Mesothelial cell of epicardium (in vitro differentiated cells): ENCODE data around the gene ZFP62. TPM values are rescaled to one million over a fixed set of nuclear protein-coding genes. Genes with fewer than 3 reads are reported as not detected.

ENCODE experiments used
- DNase-seq, 2 experiments: peaks; one replicate each; pipeline ENCODE4 v3.0.0; 2021; ENCODE audit warnings: low spot score in 2 of 2; ENCODE audit not compliant: unreplicated experiment in 2 of 2
- H3K27ac Mint-ChIP-seq: 2 replicates; pipeline ENCODE4 v1.8.0; 2021; ENCODE audit warnings: mixed read lengths
- H3K27me3 Mint-ChIP-seq: 2 replicates; pipeline ENCODE4 v1.8.0; 2021; ENCODE audit warnings: low read depth, mixed read lengths
- H3K36me3 Mint-ChIP-seq: 2 replicates; pipeline ENCODE4 v1.8.0; 2021; ENCODE audit warnings: mixed read lengths
- H3K4me1 Mint-ChIP-seq: 2 replicates; pipeline ENCODE4 v1.8.0; 2021; ENCODE audit warnings: mixed read lengths
- H3K4me3 Mint-ChIP-seq: 2 replicates; pipeline ENCODE4 v1.8.0; 2021; ENCODE audit warnings: mild to moderate bottlenecking, moderate library complexity, mixed read lengths
- H3K9me3 Mint-ChIP-seq: 2 replicates; pipeline ENCODE4 v1.8.0; 2021; ENCODE audit warnings: mixed read lengths
- total RNA-seq: library from RNA; stranded (reverse); gene quantifications from 3 replicates; pipeline ENCODE4 v1.2.1, GENCODE V29; 2021
- TF ChIP-seq, protein P1 (sequence below): fragments of 200-600 bp; sonication (generic); IDR thresholded peaks from one replicate; pipeline ENCODE4 v1.5.0; 2021; ENCODE audit warnings: antibody characterized with exemption; ENCODE audit not compliant: unreplicated experiment

Gene ZFP62
- total RNA-seq, 1 donor from 2014 or later: 48.9 TPM

DNA sequence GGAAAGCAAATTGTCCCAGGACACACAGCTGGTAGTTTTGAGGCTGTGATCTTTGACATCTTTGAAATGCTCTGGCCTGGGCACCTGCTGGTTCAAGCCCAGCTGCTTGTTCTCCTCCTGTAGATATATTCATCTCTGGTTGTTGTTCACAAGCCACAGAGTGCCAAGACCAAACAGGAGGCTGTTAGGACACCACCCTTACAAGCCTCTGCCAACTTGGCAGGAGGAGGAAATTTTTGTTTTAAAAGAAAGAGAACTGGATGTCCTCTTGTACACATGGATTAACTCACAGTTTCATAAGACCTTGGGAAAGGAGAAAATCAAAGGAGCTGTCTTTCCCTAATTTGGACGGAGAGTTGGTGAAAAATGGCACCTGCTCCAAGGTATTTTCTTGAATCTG is 8.5 kb upstream of the ZFP62 start:
- TF ChIP-seq, protein P1, sequence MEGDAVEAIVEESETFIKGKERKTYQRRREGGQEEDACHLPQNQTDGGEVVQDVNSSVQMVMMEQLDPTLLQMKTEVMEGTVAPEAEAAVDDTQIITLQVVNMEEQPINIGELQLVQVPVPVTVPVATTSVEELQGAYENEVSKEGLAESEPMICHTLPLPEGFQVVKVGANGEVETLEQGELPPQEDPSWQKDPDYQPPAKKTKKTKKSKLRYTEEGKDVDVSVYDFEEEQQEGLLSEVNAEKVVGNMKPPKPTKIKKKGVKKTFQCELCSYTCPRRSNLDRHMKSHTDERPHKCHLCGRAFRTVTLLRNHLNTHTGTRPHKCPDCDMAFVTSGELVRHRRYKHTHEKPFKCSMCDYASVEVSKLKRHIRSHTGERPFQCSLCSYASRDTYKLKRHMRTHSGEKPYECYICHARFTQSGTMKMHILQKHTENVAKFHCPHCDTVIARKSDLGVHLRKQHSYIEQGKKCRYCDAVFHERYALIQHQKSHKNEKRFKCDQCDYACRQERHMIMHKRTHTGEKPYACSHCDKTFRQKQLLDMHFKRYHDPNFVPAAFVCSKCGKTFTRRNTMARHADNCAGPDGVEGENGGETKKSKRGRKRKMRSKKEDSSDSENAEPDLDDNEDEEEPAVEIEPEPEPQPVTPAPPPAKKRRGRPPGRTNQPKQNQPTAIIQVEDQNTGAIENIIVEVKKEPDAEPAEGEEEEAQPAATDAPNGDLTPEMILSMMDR: no peak
- Mint-ChIP-seq H3K27me3 (peaks cover 4% of the 10 kb centered on the region), H3K4me3 (no peak overlapping the region), H3K4me1 (no peaks in the 10 kb centered on the region), H3K9me3 (no peaks in the 10 kb centered on the region), H3K27ac (no peak overlapping the region), H3K36me3 (no peaks in the 10 kb centered on the region)
- DNase-seq: no peak

DNA sequence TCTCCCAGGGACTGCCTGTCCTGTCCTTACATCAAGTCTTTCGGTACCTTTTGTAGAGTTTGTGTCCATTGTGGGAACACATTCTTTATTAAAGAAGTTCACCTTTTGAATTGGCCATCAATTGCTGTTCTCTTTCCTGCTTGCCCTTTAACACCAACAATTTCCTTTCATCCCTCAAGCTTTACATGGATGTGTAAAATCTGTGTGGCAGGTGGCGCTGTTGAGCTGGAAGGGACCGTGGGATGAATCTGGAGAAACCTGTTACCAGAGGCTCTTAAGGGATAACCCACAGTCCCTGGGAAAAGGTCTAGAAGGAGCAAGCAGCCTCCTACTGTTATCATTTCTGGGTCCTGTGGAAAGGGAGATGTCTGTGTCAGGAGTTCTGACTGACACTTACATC is 7.9 kb upstream of the ZFP62 start:
- H3K9me3 Mint-ChIP-seq: no peaks in the 10 kb centered on the region
- H3K27ac Mint-ChIP-seq: no peak overlapping the region
- no peak overlapping the region for H3K4me3 Mint-ChIP-seq
- no peaks in the 10 kb centered on the region for H3K36me3 Mint-ChIP-seq
- DNase-seq: peak; percentile 59 to 87
- TF ChIP-seq, protein P1: peak; percentile 68
- peaks cover 4% of the 10 kb centered on the region for H3K27me3 Mint-ChIP-seq
- no peaks in the 10 kb centered on the region for H3K4me1 Mint-ChIP-seq

DNA sequence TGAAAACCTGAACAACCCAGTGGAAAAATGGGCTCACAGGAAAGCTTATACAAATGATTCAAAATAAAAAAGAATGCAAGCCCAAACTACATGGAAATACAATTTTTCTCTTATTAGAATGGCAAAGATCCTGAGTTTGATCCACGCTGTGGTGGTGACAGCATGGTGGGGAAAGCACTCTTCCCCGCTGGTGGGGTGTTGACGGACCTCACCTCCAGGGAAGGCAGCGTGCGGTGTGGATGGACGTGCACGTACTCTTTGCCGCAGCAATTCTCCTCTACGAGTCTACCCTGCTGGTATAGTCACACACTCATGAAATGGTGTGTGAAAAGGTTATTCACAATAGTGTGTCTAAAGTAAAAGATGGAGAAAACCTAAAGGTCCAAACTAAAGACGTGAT is 5.9 kb upstream of the ZFP62 start:
- no peak overlapping the region for H3K4me3 Mint-ChIP-seq
- no peaks in the 10 kb centered on the region for H3K4me1 Mint-ChIP-seq
- no peak for DNase-seq
- peaks cover 4% of the 10 kb centered on the region for H3K27me3 Mint-ChIP-seq
- TF ChIP-seq, protein P1: no peak
- no peaks in the 10 kb centered on the region for H3K36me3 Mint-ChIP-seq
- no peak overlapping the region for H3K27ac Mint-ChIP-seq
- no peaks in the 10 kb centered on the region for H3K9me3 Mint-ChIP-seq

DNA sequence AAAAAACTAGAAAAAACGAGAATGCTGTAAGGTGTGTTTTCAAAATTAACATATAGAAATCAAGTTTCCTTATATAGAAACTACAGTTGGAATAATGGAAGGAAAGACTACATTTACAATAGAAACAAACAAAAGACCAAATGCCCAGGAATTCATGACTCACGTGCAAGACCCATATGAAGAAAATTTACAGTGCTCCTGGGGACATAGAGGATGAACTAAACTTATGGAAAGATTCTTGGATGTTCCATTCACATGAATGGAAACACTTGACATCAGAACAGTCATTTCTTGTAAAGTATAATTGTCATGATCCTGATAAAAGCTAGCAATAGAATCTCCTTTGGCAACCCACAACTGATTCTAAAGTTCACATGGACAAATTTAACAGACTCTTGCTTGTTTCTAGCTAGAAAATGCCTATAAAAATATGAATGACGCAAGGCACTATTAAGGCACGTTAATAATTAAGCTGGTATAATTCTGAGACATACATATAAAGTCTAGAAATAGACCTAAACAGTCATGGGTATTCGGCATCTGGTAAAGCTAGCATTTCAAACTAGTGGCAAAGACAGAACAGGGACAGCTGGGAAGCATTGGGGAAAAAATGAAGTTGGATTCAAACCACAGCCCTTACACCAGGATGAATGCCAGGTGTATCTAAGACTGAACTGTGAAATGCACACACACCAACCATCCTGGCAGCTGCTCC is 5.1 kb upstream of the ZFP62 start:
- TF ChIP-seq, protein P1: no peak
- Mint-ChIP-seq H3K4me3 (no peak overlapping the region), H3K4me1 (no peaks in the 10 kb centered on the region), H3K9me3 (no peaks in the 10 kb centered on the region), H3K27ac (no peak overlapping the region), H3K36me3 (no peaks in the 10 kb centered on the region), H3K27me3 (peaks cover 4% of the 10 kb centered on the region)
- DNase-seq: no peak

DNA sequence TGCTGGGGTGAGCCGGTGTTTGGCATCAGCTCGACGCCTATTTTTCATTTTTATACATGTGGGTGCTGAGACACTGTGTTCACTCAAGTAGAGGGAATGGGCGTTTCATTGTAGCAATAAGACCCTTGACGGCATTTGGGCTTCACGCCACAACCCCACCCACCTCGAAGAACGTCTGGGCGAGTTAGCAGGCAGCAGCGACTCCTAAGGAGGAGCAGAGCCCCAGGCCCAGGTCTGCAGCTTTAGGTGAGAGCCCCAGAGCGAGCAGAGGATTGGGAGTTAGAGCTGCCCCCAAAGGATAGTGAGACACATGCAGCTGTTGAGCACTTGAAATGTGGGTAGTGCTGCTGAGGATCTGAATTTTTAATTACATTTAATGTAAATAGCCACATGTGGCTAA is 1.6 kb upstream of the ZFP62 start:
- Mint-ChIP-seq H3K4me1 (peaks cover 15% of the 10 kb centered on the region), H3K9me3 (no peaks in the 10 kb centered on the region), H3K4me3 (peak overlapping the region; percentile 22), H3K27me3 (peaks cover 2% of the 10 kb centered on the region), H3K27ac (peak overlapping the region; percentile 50), H3K36me3 (peaks cover 11% of the 10 kb centered on the region)
- TF ChIP-seq, protein P1: no peak
- DNase-seq: no peak
